Measurements from ENCODE around the gene FAM9C. TPM values are rescaled to one million over a fixed set of nuclear protein-coding genes. Genes with fewer than 3 reads are reported as not detected.

The FAM9C gene
- total and polyA plus RNA-seq, 9 of the 15 experiments (the other 6 are each of a cell fraction or from before 2014, with no cell fraction given): not detected

DNA sequence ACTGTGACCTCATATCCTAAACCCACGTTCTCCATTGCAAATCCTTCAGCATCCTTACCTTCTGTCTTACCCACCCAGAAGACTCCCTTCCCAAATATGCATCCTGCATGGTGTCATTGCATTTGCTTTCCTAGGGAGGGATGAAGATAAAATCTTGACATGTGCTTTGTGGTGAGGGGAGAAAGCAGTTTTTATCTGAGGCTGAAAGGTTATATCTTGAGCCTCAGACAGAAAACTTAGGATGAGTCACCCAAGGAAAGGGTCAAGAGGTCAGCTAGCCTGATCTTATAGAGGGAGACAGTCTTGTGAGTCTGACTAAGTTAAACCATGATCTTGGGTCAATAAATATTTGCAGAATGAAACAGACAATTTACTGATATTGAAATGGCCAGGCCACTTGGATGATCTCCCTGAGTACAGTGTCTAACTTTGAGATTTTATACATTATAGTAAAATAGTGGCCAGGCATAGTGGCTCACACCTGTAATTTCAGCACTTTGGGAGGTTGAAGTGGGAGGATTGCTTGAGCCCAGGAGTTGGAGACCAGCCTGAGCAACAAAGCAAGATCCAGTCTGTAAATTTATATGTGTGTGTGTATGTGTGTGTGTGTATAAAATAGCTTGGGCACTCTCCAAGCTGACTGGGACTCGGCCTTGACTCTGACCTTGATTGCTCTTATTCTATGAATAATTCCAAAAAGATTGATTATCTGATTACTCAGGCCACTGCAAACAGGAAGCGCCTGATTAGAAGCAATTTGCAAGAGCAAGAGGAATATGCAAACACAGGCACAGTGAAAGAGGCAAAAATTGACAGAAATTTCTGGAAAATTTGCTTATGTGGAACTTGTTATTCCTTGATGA, 15.4 kb upstream of the FAM9C start:
- WGBS (ENCODE audit: insufficient coverage, low coverage, missing lambda C conversion rate): 0% methylated on average over 1 of the region's 3 CpGs
- Histone ChIP-seq H3K9me1 (ENCODE audit: control insufficient read depth, insufficient read depth, low read length) (no peaks in the 10 kb centered on the region), H4K20me1 (replicated peaks; ENCODE audit: control insufficient read depth, insufficient read depth, low read length) (no peaks in the 10 kb centered on the region), H3K27ac (ENCODE audit: extremely low read depth, low read depth, low read length) (peak overlapping the region; percentile 54; the same call in 1 of the 3 replicates), H3K9me3 (replicated peaks; ENCODE audit: control insufficient read depth, insufficient read depth, low read depth, low read length) (0 out of 2 replicates have a peak, but pooled peaks cover 7% of the 10 kb centered on the region), H3K9ac (ENCODE audit: insufficient read depth in 1 of 2, low read depth in 2 of 2, low read length in 2 of 2) (no peak overlapping the region), H2AFZ (ENCODE audit: low read depth, low read length) (no peak overlapping the region), H3K4me1 (replicated peaks in 1 of 2; ENCODE audit: control insufficient read depth in 2 of 2, insufficient read depth in 2 of 2, low read length in 2 of 2) (peaks cover 0 to 23% of the 10 kb centered on the region in 2 experiments; a peak in 3 of 5 replicates), H3K79me2 (ENCODE audit: control insufficient read depth, insufficient read depth, low read length) (no peaks in the 10 kb centered on the region), H3K36me3 (ENCODE audit: control insufficient read depth, insufficient read depth, low read length) (no peaks in the 10 kb centered on the region), H3K27me3 (ENCODE audit: control insufficient read depth in 2 of 2, insufficient read depth in 2 of 2, low read length in 2 of 2) (no peaks in the 10 kb centered on the region), H3K4me3 (no peak overlapping the region), H3K4me2 (ENCODE audit: insufficient read depth, low read length) (peak overlapping the region; percentile 40; the same call in 1 of the 2 replicates)
- POLR2A ChIA-PET: interaction anchor here (0.8 kb wide), 1 partner anchor 35 kb away, joined by 3 read pairs; no protein-coding TSS in a partner anchor
- peak; percentile 94 for ATAC-seq
- CTCF ChIA-PET (ENCODE audit: low intra/inter-chr PET ratio): no interaction called here
- no TSS peak for BruUV-seq (replicated peaks)
- DNase-seq (ENCODE audit: extremely low read depth in 1 of 4, low spot score in 3 of 4): peak; percentile 65 to 89 (median 66)
- in situ Hi-C loops (cut with MboI) (no loop called here), intact Hi-C loops (cut with micrococcal nuclease) (no loop called here)
- FAIRE-seq: peak; percentile 96
- TF ChIP-seq ZNF384 (IDR thresholded peaks at IDR 0.05; ENCODE audit: low read depth, low read length) (no peak), HDAC8 (tag; IDR thresholded peaks at IDR 0.05) (no peak), FOS (IDR thresholded peaks at IDR 0.05; ENCODE audit: extremely low read depth, insufficient read length) (peak; percentile 62), FOXK1 (CRISPR knock-in tag; IDR thresholded peaks at IDR 0.05; ENCODE audit: borderline replicate concordance) (no peak), MIER1 (IDR thresholded peaks at IDR 0.05; ENCODE audit: low read depth) (no peak), ATF7 (IDR thresholded peaks at IDR 0.05) (peak; percentile 82), GTF2A2 (tag; IDR thresholded peaks at IDR 0.05) (no peak), ETV6 (IDR thresholded peaks at IDR 0.05; ENCODE audit: borderline replicate concordance in 1 of 2, low read depth in 2 of 2, low read length in 1 of 2) (no peak), ETV6 (CRISPR knock-in tag; IDR thresholded peaks at IDR 0.05; ENCODE audit: borderline replicate concordance) (no peak), ATF2 (CRISPR knock-in tag; IDR thresholded peaks at IDR 0.05) (no peak), ZNF76 (CRISPR knock-in tag; IDR thresholded peaks at IDR 0.05; ENCODE audit: borderline replicate concordance) (no peak), HES1 (IDR thresholded peaks at IDR 0.05; ENCODE audit: low read depth) (peak; percentile 89), ZNF175 (CRISPR knock-in tag; IDR thresholded peaks at IDR 0.05; ENCODE audit: low read depth) (peak; percentile 68), NEUROD1 (IDR thresholded peaks at IDR 0.05; ENCODE audit: borderline replicate concordance, low read depth, low read length, partially characterized antibody) (peak; percentile 37), POLR2G (IDR thresholded peaks at IDR 0.05; ENCODE audit: low read depth, low read length) (no peak)
- TF ChIP-seq, protein P1, sequence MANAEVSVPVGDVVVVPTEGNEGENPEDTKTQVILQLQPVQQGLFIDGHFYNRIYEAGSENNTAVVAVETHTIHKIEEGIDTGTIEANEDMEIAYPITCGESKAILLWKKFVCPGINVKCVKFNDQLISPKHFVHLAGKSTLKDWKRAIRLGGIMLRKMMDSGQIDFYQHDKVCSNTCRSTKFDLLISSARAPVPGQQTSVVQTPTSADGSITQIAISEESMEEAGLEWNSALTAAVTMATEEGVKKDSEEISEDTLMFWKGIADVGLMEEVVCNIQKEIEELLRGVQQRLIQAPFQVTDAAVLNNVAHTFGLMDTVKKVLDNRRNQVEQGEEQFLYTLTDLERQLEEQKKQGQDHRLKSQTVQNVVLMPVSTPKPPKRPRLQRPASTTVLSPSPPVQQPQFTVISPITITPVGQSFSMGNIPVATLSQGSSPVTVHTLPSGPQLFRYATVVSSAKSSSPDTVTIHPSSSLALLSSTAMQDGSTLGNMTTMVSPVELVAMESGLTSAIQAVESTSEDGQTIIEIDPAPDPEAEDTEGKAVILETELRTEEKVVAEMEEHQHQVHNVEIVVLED (CRISPR knock-in tag; IDR thresholded peaks at IDR 0.05): no peak
- TF ChIP-seq, protein P2, sequence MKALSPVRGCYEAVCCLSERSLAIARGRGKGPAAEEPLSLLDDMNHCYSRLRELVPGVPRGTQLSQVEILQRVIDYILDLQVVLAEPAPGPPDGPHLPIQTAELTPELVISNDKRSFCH (CRISPR knock-in tag; IDR thresholded peaks at IDR 0.05): no peak
- TF ChIP-seq, protein P2 (tag; IDR thresholded peaks at IDR 0.05): 0 out of 2 replicates have a peak, but pooled peaks have one; percentile 61
